Endodermal cell (in vitro differentiated cells): Measurements from ENCODE around the gene TGFBR3. TPM values are rescaled to one million over a fixed set of nuclear protein-coding genes. Genes with fewer than 3 reads are reported as not detected.

Experiments
- DNase-seq: peaks from one replicate; pipeline ENCODE4 v3.0.0-alpha.2; 2017
- H3K27ac ChIP-seq: 2 replicates; pipeline ENCODE4 v1.5.1; 2013; ENCODE audit warnings: mild to moderate bottlenecking, low read depth, low read length, moderate library complexity
- H3K27me3 ChIP-seq: 2 replicates; pipeline ENCODE4 v1.6.1; 2013; ENCODE audit warnings: mild to moderate bottlenecking, low read length, moderate library complexity; ENCODE audit not compliant: insufficient read depth, control insufficient read depth, poor library complexity, severe bottlenecking
- H3K36me3 ChIP-seq: 2 replicates; pipeline ENCODE4 v1.7.0; 2013; ENCODE audit warnings: mild to moderate bottlenecking, low read length, moderate library complexity; ENCODE audit not compliant: control insufficient read depth, insufficient read depth
- H3K4me1 ChIP-seq: one replicate; pipeline ENCODE4 v1.7.0; 2013; ENCODE audit warnings: low read length; ENCODE audit not compliant: control insufficient read depth, insufficient read depth
- H3K4me3 ChIP-seq: 2 replicates; pipeline ENCODE4 v1.5.1; 2013; ENCODE audit warnings: mild to moderate bottlenecking, low read length, moderate library complexity
- H3K9ac ChIP-seq: 2 replicates; pipeline ENCODE4 v1.6.1; 2013; ENCODE audit warnings: mild to moderate bottlenecking, low read length, moderate library complexity; ENCODE audit not compliant: poor library complexity, severe bottlenecking; ENCODE audit errors: extremely low read depth
- H3K9me3 ChIP-seq: 2 replicates; pipeline ENCODE4 v1.6.1; 2013; ENCODE audit warnings: mild to moderate bottlenecking, low read length, moderate library complexity; ENCODE audit not compliant: control insufficient read depth
- H3K27ac Mint-ChIP-seq: 2 replicates; pipeline ENCODE4 v1.8.0; 2020; ENCODE audit warnings: mixed read lengths
- H3K27me3 Mint-ChIP-seq: 2 replicates; pipeline ENCODE4 v1.8.0; 2021; ENCODE audit warnings: mild to moderate bottlenecking, mixed read lengths; ENCODE audit not compliant: insufficient read depth
- H3K36me3 Mint-ChIP-seq: 2 replicates; pipeline ENCODE4 v1.8.0; 2020; ENCODE audit warnings: low read depth, mixed read lengths
- H3K4me1 Mint-ChIP-seq: 2 replicates; pipeline ENCODE4 v1.8.0; 2020; ENCODE audit warnings: mixed read lengths
- H3K4me3 Mint-ChIP-seq: 2 replicates; pipeline ENCODE4 v1.8.0; 2020; ENCODE audit warnings: mild to moderate bottlenecking, moderate library complexity, mixed read lengths
- H3K9me3 Mint-ChIP-seq: 2 replicates; pipeline ENCODE4 v1.8.0; 2020; ENCODE audit warnings: mild to moderate bottlenecking, mixed read lengths
- WGBS, 2 experiments: methylation state at CpG; one replicate each; pipeline versions ENCODE4 v1.1.5 to v1.1.7; 2013; ENCODE audit warnings: missing lambda C conversion rate in 2 of 2, mixed read lengths in 1 of 2; ENCODE audit not compliant: insufficient coverage in 1 of 2, insufficient read length in 1 of 2; 5-methylcytosine and 5-hydroxymethylcytosine counted together
- total RNA-seq, 2 donors: library from RNA; stranded (reverse); fragmentation: NEBNext Ultra II Directional in 1 of 2; extraction: Animal tissue kit (Norgen Biotek cat#: 25700) in 1 of 2; gene quantifications; 2 replicates in 1 of 2; 3 replicates in 1 of 2; pipeline ENCODE4 v1.2.1, GENCODE V29; 2021
- TF ChIP-seq, protein P1 (sequence below): fragments of 200-600 bp; sonication (generic); conservative IDR thresholded peaks from 2 replicates; pipeline ENCODE4 v1.5.0; 2021; ENCODE audit warnings: antibody characterized with exemption, mild to moderate bottlenecking

Gene TGFBR3
- total RNA-seq, 2 donors from 2014 or later = 8.1 to 8.5 TPM

DNA sequence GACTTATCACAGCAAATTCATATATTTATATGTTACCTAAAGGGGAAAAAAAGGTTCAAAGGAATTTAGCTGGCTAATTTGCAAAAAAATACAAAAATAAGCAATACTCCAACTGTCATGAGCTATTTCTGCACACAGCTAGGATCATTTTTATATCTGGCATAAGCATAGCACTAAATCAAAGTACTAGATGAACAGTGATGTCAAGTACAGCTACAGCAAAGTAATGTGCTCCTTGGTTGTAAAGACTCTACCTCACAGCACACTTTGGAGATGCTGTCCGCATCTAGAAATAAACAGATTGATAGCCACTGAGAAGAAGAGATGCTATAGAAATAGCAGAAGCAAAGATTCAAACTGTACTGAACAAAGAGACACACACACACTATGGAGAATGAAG is 125.4 kb downstream of the TGFBR3 start:
- no peaks in the 10 kb centered on the region for H3K27me3 Mint-ChIP-seq
- no peak overlapping the region for H3K4me3 Mint-ChIP-seq
- Histone ChIP-seq H3K9ac (no peak overlapping the region), H3K4me3 (no peak overlapping the region), H3K4me1 (peaks cover 9% of the 10 kb centered on the region), H3K36me3 (no peaks in the 10 kb centered on the region), H3K27me3 (no peaks in the 10 kb centered on the region), H3K27ac (no peak overlapping the region), H3K9me3 (no peaks in the 10 kb centered on the region)
- 80 to 86% methylated on average over 1 of the region's 1 CpG for WGBS, 2 experiments
- H3K4me1 Mint-ChIP-seq = peaks cover 35% of the 10 kb centered on the region
- no peaks in the 10 kb centered on the region for H3K9me3 Mint-ChIP-seq
- no peak for DNase-seq
- TF ChIP-seq, protein P1, sequence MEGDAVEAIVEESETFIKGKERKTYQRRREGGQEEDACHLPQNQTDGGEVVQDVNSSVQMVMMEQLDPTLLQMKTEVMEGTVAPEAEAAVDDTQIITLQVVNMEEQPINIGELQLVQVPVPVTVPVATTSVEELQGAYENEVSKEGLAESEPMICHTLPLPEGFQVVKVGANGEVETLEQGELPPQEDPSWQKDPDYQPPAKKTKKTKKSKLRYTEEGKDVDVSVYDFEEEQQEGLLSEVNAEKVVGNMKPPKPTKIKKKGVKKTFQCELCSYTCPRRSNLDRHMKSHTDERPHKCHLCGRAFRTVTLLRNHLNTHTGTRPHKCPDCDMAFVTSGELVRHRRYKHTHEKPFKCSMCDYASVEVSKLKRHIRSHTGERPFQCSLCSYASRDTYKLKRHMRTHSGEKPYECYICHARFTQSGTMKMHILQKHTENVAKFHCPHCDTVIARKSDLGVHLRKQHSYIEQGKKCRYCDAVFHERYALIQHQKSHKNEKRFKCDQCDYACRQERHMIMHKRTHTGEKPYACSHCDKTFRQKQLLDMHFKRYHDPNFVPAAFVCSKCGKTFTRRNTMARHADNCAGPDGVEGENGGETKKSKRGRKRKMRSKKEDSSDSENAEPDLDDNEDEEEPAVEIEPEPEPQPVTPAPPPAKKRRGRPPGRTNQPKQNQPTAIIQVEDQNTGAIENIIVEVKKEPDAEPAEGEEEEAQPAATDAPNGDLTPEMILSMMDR = no peak
- H3K27ac Mint-ChIP-seq = no peak overlapping the region
- no peaks in the 10 kb centered on the region for H3K36me3 Mint-ChIP-seq

GRCh38 chr1:91759076-91759475 is 126.9 kb downstream of the TGFBR3 start:
- no peaks in the 10 kb centered on the region for H3K36me3 Mint-ChIP-seq
- H3K4me1 Mint-ChIP-seq = peaks cover 21% of the 10 kb centered on the region
- H3K9me3 Mint-ChIP-seq = no peaks in the 10 kb centered on the region
- Histone ChIP-seq H3K27ac (no peak overlapping the region), H3K4me1 (peaks cover 9% of the 10 kb centered on the region), H3K9me3 (no peaks in the 10 kb centered on the region), H3K9ac (no peak overlapping the region), H3K27me3 (no peaks in the 10 kb centered on the region), H3K36me3 (no peaks in the 10 kb centered on the region), H3K4me3 (no peak overlapping the region)
- H3K4me3 Mint-ChIP-seq = no peak overlapping the region
- H3K27me3 Mint-ChIP-seq = no peaks in the 10 kb centered on the region
- WGBS, 2 experiments = 95% methylated on average over 2 of the region's 2 CpGs; no CpG with 5 or more reads in 1 of the 2 experiments
- TF ChIP-seq, protein P1 = no peak
- DNase-seq = no peak
- no peak overlapping the region for H3K27ac Mint-ChIP-seq

DNA sequence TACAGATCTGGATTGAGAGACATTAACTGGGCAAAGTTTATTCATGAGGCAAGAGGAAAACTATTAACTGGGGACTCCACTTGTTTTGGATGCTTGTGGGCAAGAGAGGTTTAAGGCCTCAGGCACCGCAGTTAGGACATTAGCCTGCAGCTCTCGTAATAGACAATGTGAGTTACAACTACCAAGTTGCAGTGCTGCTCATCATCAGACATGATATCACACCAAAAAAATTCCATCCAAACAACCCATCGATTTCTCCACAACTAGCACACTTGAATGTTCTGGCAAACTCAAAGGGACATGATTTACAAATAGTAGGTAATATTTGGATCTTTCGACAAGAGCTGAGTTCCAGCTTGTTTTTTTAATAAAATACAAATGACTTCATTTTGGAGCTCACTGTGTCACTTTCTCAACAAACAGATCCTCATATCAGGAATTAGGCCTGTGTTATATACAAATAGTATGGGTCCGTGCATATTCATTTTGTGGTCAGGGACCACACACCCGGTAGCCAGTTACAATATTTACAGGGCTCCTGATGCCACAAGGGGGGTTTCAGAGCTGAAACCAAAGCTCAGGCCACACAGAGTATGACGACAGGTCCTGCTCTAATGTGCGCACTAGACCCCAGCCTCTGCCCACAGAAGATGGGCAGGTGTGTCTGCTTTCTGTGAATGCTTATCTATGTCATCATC is 128.0 kb downstream of the TGFBR3 start:
- 96 to 98% methylated on average over 8 of the region's 8 CpGs for WGBS, 2 experiments
- no peak overlapping the region for H3K4me3 ChIP-seq
- no peak overlapping the region for H3K27ac ChIP-seq

More for the DNA sequence above, 128.0 kb downstream of the TGFBR3 start:
- no peak overlapping the region for H3K4me3 Mint-ChIP-seq
- no peak for DNase-seq
- Histone ChIP-seq H3K36me3 (no peaks in the 10 kb centered on the region), H3K9me3 (no peaks in the 10 kb centered on the region), H3K27me3 (no peaks in the 10 kb centered on the region), H3K4me1 (peaks cover 9% of the 10 kb centered on the region), H3K9ac (no peak overlapping the region)
- no peaks in the 10 kb centered on the region for H3K27me3 Mint-ChIP-seq
- H3K36me3 Mint-ChIP-seq = no peaks in the 10 kb centered on the region
- TF ChIP-seq, protein P1 = no peak
- H3K27ac Mint-ChIP-seq = no peak overlapping the region
- no peaks in the 10 kb centered on the region for H3K9me3 Mint-ChIP-seq
- peaks cover 19% of the 10 kb centered on the region for H3K4me1 Mint-ChIP-seq
